CD4-positive, alpha-beta T cell (primary cell): Measurements from ENCODE around the gene PEX3. TPM values are rescaled to one million over a fixed set of nuclear protein-coding genes. Genes with fewer than 3 reads are reported as not detected.

Experiments
- ATAC-seq: fragments of 200-7000 bp; cut with Tn5 transposase; one replicate; pipeline ENCODE4 v1.10.0; 2022; ENCODE audit warnings: mild to moderate bottlenecking; ENCODE audit not compliant: poor library complexity
- CTCF ChIA-PET: fragments of 350-600 bp; sonication (Branson Sonifier 250); formaldehyde crosslinking; loops from one replicate; lab custom pipeline; 2021; ENCODE audit warnings: antibody characterized with exemption, inconsistent platforms; lab: Charles Lee
- POLR2A ChIA-PET: fragments of 350-600 bp; sonication (Branson Sonifier 250); formaldehyde crosslinking; loops from one replicate; lab custom pipeline; 2021; ENCODE audit warnings: antibody characterized with exemption, inconsistent platforms; lab: Charles Lee
- DNase-seq, 14 experiments: peaks; one replicate each; pipeline ENCODE4 v3.0.0-alpha.2; 2013 to 2020; ENCODE audit warnings: mixed read lengths in 2 of 14
- H3K27ac ChIP-seq, 2 donors: one replicate each; pipeline versions ENCODE4 v1.5.1 to v1.7.0; 2013; ENCODE audit warnings: low read length in 2 of 2, low read depth in 1 of 2, mild to moderate bottlenecking in 1 of 2
- H3K27me3 ChIP-seq, 2 experiments: 1 replicate in 1 of 2; 2 replicates in 1 of 2; pipeline versions ENCODE4 v1.6.1 to v1.7.0; 2013; ENCODE audit warnings: low read length in 2 of 2, control low read depth in 1 of 2, mild to moderate bottlenecking in 1 of 2, moderate library complexity in 1 of 2; ENCODE audit not compliant: insufficient read depth in 2 of 2, control insufficient read depth in 1 of 2
- H3K36me3 ChIP-seq: one replicate; pipeline ENCODE4 v1.6.1; 2013; ENCODE audit warnings: low read length, control low read depth; ENCODE audit not compliant: insufficient read depth
- H3K4me1 ChIP-seq: one replicate; pipeline ENCODE4 v1.6.1; 2013; ENCODE audit warnings: low read length, control low read depth; ENCODE audit not compliant: insufficient read depth
- H3K4me3 ChIP-seq: one replicate; pipeline ENCODE4 v1.5.1; 2013; ENCODE audit warnings: mild to moderate bottlenecking, low read length, moderate library complexity
- H3K9me3 ChIP-seq, 2 experiments: 1 replicate in 1 of 2; 2 replicates in 1 of 2; pipeline versions ENCODE4 v1.6.1 to v1.7.0; 2013; ENCODE audit warnings: low read length in 2 of 2, mild to moderate bottlenecking in 2 of 2, control low read depth in 1 of 2, moderate library complexity in 1 of 2; ENCODE audit not compliant: control insufficient read depth in 1 of 2, insufficient read depth in 1 of 2
- H3K27ac Mint-ChIP-seq: one replicate; pipeline ENCODE4 v1.8.0; 2020; ENCODE audit warnings: mixed read lengths
- H3K27me3 Mint-ChIP-seq: one replicate; pipeline ENCODE4 v1.8.0; 2021; ENCODE audit warnings: mixed read lengths
- H3K36me3 Mint-ChIP-seq: one replicate; pipeline ENCODE4 v1.8.0; 2021; ENCODE audit warnings: low read depth, mixed read lengths
- H3K4me1 Mint-ChIP-seq: one replicate; pipeline ENCODE4 v1.8.0; 2021; ENCODE audit warnings: low read depth, mixed read lengths
- H3K4me3 Mint-ChIP-seq: one replicate; pipeline ENCODE4 v1.8.0; 2020; ENCODE audit warnings: mild to moderate bottlenecking, mixed read lengths
- H3K9me3 Mint-ChIP-seq: one replicate; pipeline ENCODE4 v1.8.0; 2020; ENCODE audit warnings: mixed read lengths
- CTCF ChIP-seq: fragments of 200-600 bp; IDR thresholded peaks from one replicate; pipeline ENCODE4 v1.8.0; 2022; ENCODE audit warnings: antibody characterized with exemption, mild to moderate bottlenecking
- intact Hi-C, 2 experiments: fragments of 100-400 bp; cut with DNase I in 1 of 2; cut with micrococcal nuclease in 1 of 2; formaldehyde crosslinking; loops; one replicate each; pipeline versions ENCODE4 v1.15.1 to v1.9.0; 2023 to 2025; cut with DNase I, micrococcal nuclease
- total RNA-seq, 174 experiments: library from RNA in 2 of 174; stranded (reverse) in 2 of 174; gene quantifications; one replicate each; pipeline ENCODE4 v1.2.3 and lab custom pipeline; 2021 to 2026

The PEX3 gene
- total RNA-seq, 2 experiments from 2014 or later: 7.3 to 9.7 TPM

- Histone ChIP-seq H3K36me3 (no peaks in the 10 kb centered on the region), H3K4me3 (no peak overlapping the region), H3K4me1 (no peaks in the 10 kb centered on the region), H3K9me3 (no peaks in the 10 kb centered on the region), H3K27ac (no peak overlapping the region), H3K27me3 (no peaks in the 10 kb centered on the region)
- H3K9me3 Mint-ChIP-seq: no peaks in the 10 kb centered on the region
- H3K27ac Mint-ChIP-seq: no peak overlapping the region
- CTCF ChIA-PET: no interaction called here
- intact Hi-C loops: no loop called here
- POLR2A ChIA-PET: no interaction called here
- H3K4me3 Mint-ChIP-seq: no peak overlapping the region
- DNase-seq: no peak
- no peak for TF ChIP-seq CTCF
- peaks cover 3% of the 10 kb centered on the region for H3K4me1 Mint-ChIP-seq
- no peaks in the 10 kb centered on the region for H3K27me3 Mint-ChIP-seq
- H3K36me3 Mint-ChIP-seq: peaks cover 10% of the 10 kb centered on the region
- ATAC-seq: no peak
Observed at GRCh38 chr6:143505111-143505510, 54.5 kb downstream of the PEX3 start.

GRCh38 chr6:143505537-143505936 is 54.9 kb downstream of the PEX3 start:
- no peaks in the 10 kb centered on the region for H3K36me3 ChIP-seq
- H3K4me1 ChIP-seq: peaks cover 4% of the 10 kb centered on the region
- Mint-ChIP-seq H3K4me1 (peaks cover 3% of the 10 kb centered on the region), H3K36me3 (peaks cover 10% of the 10 kb centered on the region), H3K4me3 (no peak overlapping the region), H3K9me3 (no peaks in the 10 kb centered on the region), H3K27me3 (no peaks in the 10 kb centered on the region), H3K27ac (no peak overlapping the region)
- ATAC-seq: no peak
- ChIA-PET CTCF (no interaction called here), POLR2A (no interaction called here)
- no peaks in the 10 kb centered on the region for H3K27me3 ChIP-seq
- no peak overlapping the region for H3K4me3 ChIP-seq
- no peak for DNase-seq
- no peaks in the 10 kb centered on the region for H3K9me3 ChIP-seq
- H3K27ac ChIP-seq: no peak overlapping the region
- no peak for TF ChIP-seq CTCF
- intact Hi-C loops: no loop called here

GRCh38 chr6:143506199-143506598 is 55.6 kb downstream of the PEX3 start:
- intact Hi-C loops: no loop called here
- ATAC-seq (no peak), DNase-seq (no peak)
- H3K4me3 Mint-ChIP-seq: no peak overlapping the region
- no peaks in the 10 kb centered on the region for H3K27me3 Mint-ChIP-seq
- TF ChIP-seq CTCF: no peak
- Histone ChIP-seq H3K9me3 (no peaks in the 10 kb centered on the region), H3K27ac (no peak overlapping the region), H3K4me3 (no peak overlapping the region), H3K4me1 (peaks cover 10% of the 10 kb centered on the region), H3K36me3 (no peaks in the 10 kb centered on the region), H3K27me3 (no peaks in the 10 kb centered on the region)
- peaks cover 10% of the 10 kb centered on the region for H3K4me1 Mint-ChIP-seq
- CTCF ChIA-PET: no interaction called here
- POLR2A ChIA-PET: interaction anchor here (0.6 kb wide), 1 partner anchor 446 kb away, joined by 3 read pairs; the partner anchor contains the start of gene AIG1
- peaks cover 14% of the 10 kb centered on the region for H3K36me3 Mint-ChIP-seq
- H3K9me3 Mint-ChIP-seq: no peaks in the 10 kb centered on the region
- no peak overlapping the region for H3K27ac Mint-ChIP-seq
